ENCODE data around the gene ZSWIM6.

ZSWIM6 gene

GRCh38 chr5:61303346-61303745 lies 28.7 kb upstream of the ZSWIM6 start:
- Histone ChIP-seq H3F3A (ENCODE audit: insufficient read depth) (no peaks in the 10 kb centered on the region), H3K27me3 (ENCODE audit: low read length) (no peaks in the 10 kb centered on the region), H3K9me3 (ENCODE audit: insufficient read depth, low read length) (no peaks in the 10 kb centered on the region), H3K79me2 (ENCODE audit: insufficient read depth, low read length) (no peaks in the 10 kb centered on the region), H3K36me3 (ENCODE audit: low read length) (no peaks in the 10 kb centered on the region), H3K9me2 (replicated peaks; ENCODE audit: insufficient read depth, low read length) (no peaks in the 10 kb centered on the region), H3K4me3 (ENCODE audit: insufficient read depth, low read length, poor library complexity, severe bottlenecking) (no peak overlapping the region), H3K27ac (ENCODE audit: low read depth, low read length) (no peak overlapping the region), H3K9ac (ENCODE audit: low read length) (no peak overlapping the region), H2AFZ (ENCODE audit: low read depth, low read length, severe bottlenecking) (no peak overlapping the region), H4K20me1 (ENCODE audit: low read depth, low read length) (no peaks in the 10 kb centered on the region), H3K4me2 (ENCODE audit: low read depth, low read length, poor library complexity, severe bottlenecking) (peak overlapping the region; percentile 10)
- no peak for TF ChIP-seq CTCF (IDR thresholded peaks at IDR 0.05; ENCODE audit: insufficient read depth, low read length, poor library complexity, severe bottlenecking)
- TF ChIP-seq EZH2phosphoT487 (conservative IDR thresholded peaks at IDR 0.05; ENCODE audit: low read length), result no peak

- no peak overlapping the region for H3K27ac ChIP-seq (ENCODE audit: low read depth, low read length)
These were observed 27.3 kb upstream of the ZSWIM6 start for GRCh38 chr5:61304590-61305381.

GRCh38 chr5:61306531-61307131 lies 25.4 kb upstream of the ZSWIM6 start:
- Histone ChIP-seq H3K4me2 (ENCODE audit: low read depth, low read length, poor library complexity, severe bottlenecking) (no peak overlapping the region), H3K9me3 (ENCODE audit: insufficient read depth, low read length) (no peaks in the 10 kb centered on the region), H3K36me3 (ENCODE audit: low read length) (no peaks in the 10 kb centered on the region), H3K79me2 (ENCODE audit: insufficient read depth, low read length) (no peaks in the 10 kb centered on the region), H3F3A (ENCODE audit: insufficient read depth) (no peaks in the 10 kb centered on the region), H4K20me1 (ENCODE audit: low read depth, low read length) (no peaks in the 10 kb centered on the region), H3K9me2 (replicated peaks; ENCODE audit: insufficient read depth, low read length) (no peaks in the 10 kb centered on the region), H2AFZ (ENCODE audit: low read depth, low read length, severe bottlenecking) (no peak overlapping the region), H3K27me3 (ENCODE audit: low read length) (no peaks in the 10 kb centered on the region), H3K27ac (ENCODE audit: low read depth, low read length) (no peak overlapping the region), H3K4me3 (ENCODE audit: insufficient read depth, low read length, poor library complexity, severe bottlenecking) (no peak overlapping the region), H3K9ac (ENCODE audit: low read length) (no peak overlapping the region)
- TF ChIP-seq CTCF (IDR thresholded peaks at IDR 0.05; ENCODE audit: insufficient read depth, low read length, poor library complexity, severe bottlenecking) (no peak), EZH2phosphoT487 (conservative IDR thresholded peaks at IDR 0.05; ENCODE audit: low read length) (no peak)

More at GRCh38 chr5:61304590-61305381, 27.3 kb upstream of the ZSWIM6 start:
- H3K4me3 ChIP-seq (ENCODE audit: insufficient read depth, low read length, poor library complexity, severe bottlenecking), result no peak overlapping the region
- no peaks in the 10 kb centered on the region for H3K9me3 ChIP-seq (ENCODE audit: insufficient read depth, low read length)
- H3K79me2 ChIP-seq (ENCODE audit: insufficient read depth, low read length), result no peaks in the 10 kb centered on the region
- H3K9me2 ChIP-seq (replicated peaks; ENCODE audit: insufficient read depth, low read length), result no peaks in the 10 kb centered on the region
- H3K4me2 ChIP-seq (ENCODE audit: low read depth, low read length, poor library complexity, severe bottlenecking), result no peak overlapping the region
- no peaks in the 10 kb centered on the region for H4K20me1 ChIP-seq (ENCODE audit: low read depth, low read length)
- H3F3A ChIP-seq (ENCODE audit: insufficient read depth), result no peaks in the 10 kb centered on the region
- no peak for TF ChIP-seq CTCF (IDR thresholded peaks at IDR 0.05; ENCODE audit: insufficient read depth, low read length, poor library complexity, severe bottlenecking)
- no peak for TF ChIP-seq EZH2phosphoT487 (conservative IDR thresholded peaks at IDR 0.05; ENCODE audit: low read length)
- no peaks in the 10 kb centered on the region for H3K27me3 ChIP-seq (ENCODE audit: low read length)
- H2AFZ ChIP-seq (ENCODE audit: low read depth, low read length, severe bottlenecking), result no peak overlapping the region
- no peak overlapping the region for H3K9ac ChIP-seq (ENCODE audit: low read length)
- H3K36me3 ChIP-seq (ENCODE audit: low read length), result no peaks in the 10 kb centered on the region
